ENCODE measurements around the gene SERPINA5. TPM values are rescaled to one million over a fixed set of nuclear protein-coding genes. Genes with fewer than 3 reads are reported as not detected.

SERPINA5 gene
- total RNA-seq, 4 donors from 2014 or later: 2.3 to 8.4 (median 3.7) TPM

DNA sequence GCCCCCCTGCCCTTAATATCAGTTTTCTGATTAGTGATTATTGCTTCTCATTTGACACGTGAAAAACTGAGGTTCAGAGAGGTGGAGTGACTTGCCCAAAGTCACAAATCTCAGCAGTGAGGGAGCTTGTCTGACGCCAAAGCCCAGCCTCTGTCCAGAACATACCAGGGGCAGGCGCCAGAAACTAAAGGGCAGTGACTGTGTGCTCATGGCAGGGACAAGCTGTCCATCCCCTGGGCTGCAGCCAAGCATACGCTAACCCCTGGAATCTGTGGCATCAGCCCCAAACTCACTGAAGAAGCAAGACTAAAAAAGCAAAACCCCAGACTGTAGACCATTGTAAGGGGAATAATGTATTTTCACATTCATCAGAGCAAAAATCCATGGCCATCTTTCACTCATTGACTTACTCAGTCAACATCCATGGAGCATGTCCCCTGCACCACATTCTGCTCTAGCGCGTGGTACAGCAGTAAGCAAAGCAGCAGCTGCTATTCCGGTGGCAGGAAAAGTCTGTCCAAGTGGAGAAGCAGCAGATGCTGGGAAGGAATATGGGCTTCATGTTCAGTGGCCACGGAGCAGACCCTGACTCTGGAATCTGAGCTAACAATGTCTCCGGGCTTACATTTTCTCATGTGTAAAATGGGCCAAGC is 21.5 kb upstream of the SERPINA5 start:
- no peaks in the 10 kb centered on the region for H3K4me1 ChIP-seq
- H3K9me3 ChIP-seq: peaks cover 0 to 30% (median 0%) of the 10 kb centered on the region in 3 donors
- H3K27ac ChIP-seq: no peak overlapping the region
- H3K36me3 ChIP-seq: no peaks in the 10 kb centered on the region
- H3K4me3 ChIP-seq: no peak overlapping the region
- TF ChIP-seq CTCF (IDR thresholded peaks at IDR 0.05) (no peak), POLR2AphosphoS5 (IDR thresholded peaks at IDR 0.05) (no peak), EP300 (IDR thresholded peaks at IDR 0.05) (no peak)
- 48 to 55% methylated on average over 3 to 5 of the region's 9 CpGs for WGBS, 2 donors (ENCODE audit: low coverage in 1 of 2)
- peaks cover 17% of the 10 kb centered on the region for H3K27me3 ChIP-seq
- ATAC-seq: no peak

DNA sequence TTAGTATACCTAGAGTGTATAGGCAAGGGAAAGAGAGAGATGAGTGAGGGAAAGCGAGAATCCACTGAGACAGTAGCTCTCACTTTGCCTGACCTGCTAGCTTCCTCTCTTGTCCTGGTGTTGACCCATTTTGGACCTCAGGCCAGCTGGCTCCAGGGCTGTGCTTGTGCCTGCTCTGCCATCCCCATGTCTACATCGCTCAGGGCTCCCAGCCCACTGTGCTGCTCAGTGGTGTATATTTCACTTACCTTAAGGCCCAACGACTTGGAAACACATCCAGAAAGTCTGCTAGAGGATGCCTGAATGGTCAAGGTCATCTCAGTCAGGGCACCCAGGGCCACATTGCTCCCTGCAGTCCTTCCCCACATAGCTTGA is 20.9 kb upstream of the SERPINA5 start:
- Histone ChIP-seq H3K4me3 (no peak overlapping the region), H3K27me3 (peaks cover 17% of the 10 kb centered on the region), H3K36me3 (no peaks in the 10 kb centered on the region), H3K4me1 (no peaks in the 10 kb centered on the region), H3K27ac (no peak overlapping the region), H3K9me3 (peaks cover 0 to 31% (median 0%) of the 10 kb centered on the region in 3 donors)
- 59 to 83% methylated on average over 1 to 2 of the region's 3 CpGs for WGBS, 2 donors (ENCODE audit: low coverage in 1 of 2)
- no peak for TF ChIP-seq POLR2A (IDR thresholded peaks at IDR 0.05)
- no peak for TF ChIP-seq CTCF (IDR thresholded peaks at IDR 0.05)
- TF ChIP-seq EP300 (IDR thresholded peaks at IDR 0.05): no peak
- no peak for TF ChIP-seq POLR2AphosphoS5 (IDR thresholded peaks at IDR 0.05)
- no peak for ATAC-seq

GRCh38 chr14:94560751-94561655 is 20.2 kb upstream of the SERPINA5 start, which contains the start of gene SERPINA4:
TSS of gene SERPINA4 (plus strand) at chr14:94561442. CDS start at chr14:94563483, 2,041 bp downstream.
- no peak for ATAC-seq
- H3K9me3 ChIP-seq: peaks cover 0 to 23% (median 0%) of the 10 kb centered on the region in 3 donors
- WGBS, 2 donors (ENCODE audit: low coverage in 1 of 2): 86 to 90% methylated on average over 2 to 4 of the region's 11 CpGs

DNA sequence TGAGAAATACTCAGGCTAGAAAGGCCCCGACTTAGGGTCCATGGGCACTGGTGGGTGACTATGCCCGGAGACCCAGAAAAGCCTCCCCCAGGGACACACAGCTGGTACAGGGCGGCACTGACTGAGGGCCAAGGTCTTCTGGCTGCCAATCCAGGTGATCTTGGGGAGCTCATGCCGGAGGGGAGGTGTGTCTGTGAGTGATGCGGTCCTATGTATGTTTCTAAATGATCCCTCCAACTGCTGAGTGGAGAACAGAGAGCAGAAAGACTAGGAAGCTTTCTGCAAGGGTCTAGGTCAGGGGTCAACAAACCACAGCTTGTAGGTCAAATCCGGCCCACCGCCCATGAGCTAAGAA is 19.6 kb upstream of the SERPINA5 start:
- no peaks in the 10 kb centered on the region for H3K4me1 ChIP-seq
- peaks cover 0 to 17% (median 0%) of the 10 kb centered on the region in 3 donors for H3K9me3 ChIP-seq
- no peak overlapping the region for H3K4me3 ChIP-seq
- H3K27me3 ChIP-seq: peaks cover 17% of the 10 kb centered on the region
- 79 to 100% methylated on average over 3 of the region's 7 CpGs for WGBS, 2 donors (ENCODE audit: low coverage in 1 of 2)
- no peak overlapping the region for H3K27ac ChIP-seq
- H3K36me3 ChIP-seq: no peaks in the 10 kb centered on the region
- ATAC-seq: no peak
- TF ChIP-seq CTCF (IDR thresholded peaks at IDR 0.05) (no peak), POLR2AphosphoS5 (IDR thresholded peaks at IDR 0.05) (no peak), POLR2A (IDR thresholded peaks at IDR 0.05) (no peak), EP300 (IDR thresholded peaks at IDR 0.05) (no peak)

More at GRCh38 chr14:94560751-94561655, 20.2 kb upstream of the SERPINA5 start, which contains the start of gene SERPINA4:
- H3K36me3 ChIP-seq: no peaks in the 10 kb centered on the region
- no peaks in the 10 kb centered on the region for H3K4me1 ChIP-seq
- no peak within 1 kb of the TSS for H3K27ac ChIP-seq
- no peak within 1 kb of the TSS for H3K4me3 ChIP-seq
- TF ChIP-seq CTCF (IDR thresholded peaks at IDR 0.05): no peak
- TF ChIP-seq POLR2A (IDR thresholded peaks at IDR 0.05): no peak
- H3K27me3 ChIP-seq: peaks cover 17% of the 10 kb centered on the region

Measured in gastroesophageal sphincter (tissue), 4 donors.